K562 (cell line): ENCODE data around the gene PDCD6IP. TPM values are rescaled to one million over a fixed set of nuclear protein-coding genes. Genes with fewer than 3 reads are reported as not detected.

ENCODE experiments used
- ATAC-seq: fragments of 200-7000 bp; cut with Tn5 transposase; 3 replicates; pipeline ENCODE4 v1.9.1; 2020; ENCODE audit warnings: moderate library complexity
- BruUV-seq: library from RNA; stranded (reverse); fragments of 400-500 nt; replicated peaks from 2 replicates; lab custom pipeline; 2021; lab: Mats Ljungman, UMichigan
- CTCF ChIA-PET: fragments of 300-600 bp; formaldehyde crosslinking; extraction: SDS; loops from one replicate; lab custom pipeline; 2021; ENCODE audit warnings: low intra/inter-chr PET ratio; lab: Yijun Ruan, JAX
- POLR2A ChIA-PET: fragments of 300-600, 350-650 bp; sonication (Branson Sonifier 250); formaldehyde crosslinking; extraction: SDS; loops from one replicate; lab custom pipeline; 2021; ENCODE audit warnings: antibody characterized with exemption, inconsistent platforms; lab: Yijun Ruan, JAX
- DNase-seq, 4 experiments: peaks; one replicate each; pipeline versions ENCODE4 v3.0.0 to v3.0.0-alpha.2; 2011 to 2018; ENCODE audit warnings: low spot score in 3 of 4, mixed read lengths in 3 of 4; ENCODE audit errors: extremely low read depth in 1 of 4
- FAIRE-seq: peaks from 2 replicates; lab custom pipeline; 2011; peaks lifted over from hg19 to GRCh38; lab: Jason Lieb, UNC
- H2AFZ ChIP-seq: 2 replicates; pipeline ENCODE4 v1.6.0; 2011; ENCODE audit warnings: low read depth, low read length, control low read depth, inconsistent platforms
- H3K27ac ChIP-seq: fragments of 200-600 bp; 3 replicates; pipeline ENCODE4 v1.8.0; 2011; ENCODE audit warnings: low read depth, mild to moderate bottlenecking, control low read depth, inconsistent platforms, low read length, moderate library complexity, mixed read lengths; ENCODE audit errors: extremely low read depth
- H3K27me3 ChIP-seq, 2 experiments: fragments of 300-600 bp in 1 of 2; 2 replicates in 1 of 2; 3 replicates in 1 of 2; pipeline versions ENCODE4 v1.6.0 to v1.8.0; 2011; ENCODE audit warnings: inconsistent platforms in 2 of 2, low read length in 2 of 2, mild to moderate bottlenecking in 1 of 2, mixed read lengths in 1 of 2, moderate library complexity in 1 of 2; ENCODE audit not compliant: control insufficient read depth in 2 of 2, insufficient read depth in 2 of 2
- H3K36me3 ChIP-seq: fragments of 300-600 bp; 3 replicates; pipeline ENCODE4 v1.8.0; 2011; ENCODE audit warnings: mild to moderate bottlenecking, low read length, inconsistent platforms; ENCODE audit not compliant: control insufficient read depth, insufficient read depth
- H3K4me1 ChIP-seq, 2 experiments: fragments of 200-600 bp in 1 of 2; replicated peaks in 1 of 2; 2 replicates in 1 of 2; 3 replicates in 1 of 2; pipeline versions ENCODE4 v1.5.1 to v1.8.0; 2011; ENCODE audit warnings: inconsistent platforms in 2 of 2, low read length in 2 of 2, mild to moderate bottlenecking in 1 of 2, mixed read lengths in 1 of 2, moderate library complexity in 1 of 2; ENCODE audit not compliant: control insufficient read depth in 2 of 2, insufficient read depth in 2 of 2
- H3K4me2 ChIP-seq: 2 replicates; pipeline ENCODE4 v1.6.1; 2011; ENCODE audit warnings: low read length, control low read depth, inconsistent platforms, mixed read lengths; ENCODE audit not compliant: insufficient read depth
- H3K4me3 ChIP-seq: fragments of 200-600 bp; sonication (generic), shearing (Covaris generic); 2 replicates; pipeline ENCODE4 v1.5.1; 2016; ENCODE audit warnings: control low read depth, inconsistent platforms
- H3K79me2 ChIP-seq: fragments of 200-600 bp; 3 replicates; pipeline ENCODE4 v1.8.0; 2011; ENCODE audit warnings: low read length, inconsistent platforms; ENCODE audit not compliant: control insufficient read depth, insufficient read depth
- H3K9ac ChIP-seq, 2 experiments: 2 replicates each; pipeline versions ENCODE4 v1.6.0 to v1.6.1; 2011; ENCODE audit warnings: low read depth in 2 of 2, low read length in 2 of 2, control low read depth in 1 of 2, inconsistent platforms in 1 of 2, mild to moderate bottlenecking in 1 of 2, mixed read lengths in 1 of 2; ENCODE audit not compliant: insufficient read depth in 1 of 2
- H3K9me1 ChIP-seq: one replicate; pipeline ENCODE4 v1.6.0; 2011; ENCODE audit warnings: inconsistent platforms, mild to moderate bottlenecking, low read length, moderate library complexity; ENCODE audit not compliant: control insufficient read depth, insufficient read depth
- H3K9me3 ChIP-seq: replicated peaks from 2 replicates; pipeline ENCODE4 v1.5.1; 2011; ENCODE audit warnings: low read depth, low read length, inconsistent platforms; ENCODE audit not compliant: control insufficient read depth, insufficient read depth
- H4K20me1 ChIP-seq: replicated peaks from 2 replicates; pipeline ENCODE4 v1.6.1; 2011; ENCODE audit warnings: low read length, inconsistent platforms, mixed read lengths; ENCODE audit not compliant: control insufficient read depth, insufficient read depth
- C11orf30 ChIP-seq: fragments of 450-650 bp; IDR thresholded peaks from 2 replicates; pipeline ENCODE4 v1.6.1; 2016; ENCODE audit warnings: low read depth, mild to moderate bottlenecking
- CEBPB ChIP-seq: fragments of 450-650 bp; IDR thresholded peaks from 2 replicates; pipeline ENCODE4 v1.6.1; 2016; ENCODE audit warnings: missing genetic modification characterization, missing compliant biosample characterization
- CEBPG ChIP-seq, 3 experiments: fragments of 200-800 bp in 1 of 3; sonication (Bioruptor generic) in 1 of 3; sonication (generic) in 1 of 3; formaldehyde crosslinking in 1 of 3; IDR thresholded peaks in 2 of 3; conservative IDR thresholded peaks in 1 of 3; 2 replicates each; pipeline versions ENCODE4 v1.6.1 to v1.8.0; 2016 to 2022; ENCODE audit warnings: missing compliant biosample characterization in 2 of 3, missing genetic modification characterization in 2 of 3, mild to moderate bottlenecking in 1 of 3, missing genetic modification reagents in 1 of 3
- FOSL1 ChIP-seq: fragments of 200-800 bp; sonication (Bioruptor generic); conservative IDR thresholded peaks from 2 replicates; pipeline ENCODE4 v1.6.1; 2016; ENCODE audit warnings: missing genetic modification characterization, missing compliant biosample characterization
- JUND ChIP-seq, 2 experiments: IDR thresholded peaks; 2 replicates in 1 of 2; 3 replicates in 1 of 2; pipeline ENCODE4 v1.6.1; 2011; ENCODE audit warnings: borderline replicate concordance in 2 of 2, low read depth in 2 of 2, low read length in 2 of 2, improper control_type of control experiment in 1 of 2, missing biosample characterization in 1 of 2, missing genetic modification characterization in 1 of 2, missing genetic modification reagents in 1 of 2
- MAFK ChIP-seq: IDR thresholded peaks from 2 replicates; pipeline ENCODE4 v1.6.1; 2011; ENCODE audit warnings: low read length, improper control_type of control experiment
- MAZ ChIP-seq, 2 experiments: fragments of 450-650 bp in 1 of 2; sonication (generic) in 1 of 2; formaldehyde crosslinking; IDR thresholded peaks in 1 of 2; conservative IDR thresholded peaks in 1 of 2; 2 replicates each; pipeline versions ENCODE4 v1.4.0 to v1.5.0; 2020; ENCODE audit warnings: mild to moderate bottlenecking in 1 of 2, missing genetic modification reagents in 1 of 2
- RFX5 ChIP-seq: IDR thresholded peaks from 2 replicates; pipeline ENCODE4 v1.6.1; 2011; ENCODE audit warnings: low read depth, mild to moderate bottlenecking, improper control_type of control experiment, low read length
- SMAD2 ChIP-seq: fragments of 150-350 bp; IDR thresholded peaks from 2 replicates; pipeline ENCODE4 v1.6.1; 2014; ENCODE audit warnings: low read depth, mild to moderate bottlenecking, low read length
- ZNF239 ChIP-seq: fragments of 250-450 bp; sonication (Bioruptor Pico); IDR thresholded peaks from 2 replicates; pipeline ENCODE4 v1.4.0; 2020; ENCODE audit warnings: mild to moderate bottlenecking
- ZNF347 ChIP-seq: fragments of 450-650 bp; formaldehyde crosslinking; IDR thresholded peaks from 2 replicates; pipeline ENCODE4 v1.4.0; 2020; ENCODE audit warnings: low read depth, mild to moderate bottlenecking, moderate library complexity
- ZNF668 ChIP-seq: fragments of 250-450 bp; sonication (Bioruptor Pico); IDR thresholded peaks from 2 replicates; pipeline ENCODE4 v1.8.0; 2022; ENCODE audit warnings: mild to moderate bottlenecking, inconsistent platforms
- WGBS: fragments of 100-300 bp; shearing (Covaris generic); methylation state at CpG from one replicate; pipeline ENCODE4 v1.1.6; 2016; ENCODE audit warnings: low coverage, mixed read lengths; ENCODE audit not compliant: insufficient coverage; ENCODE audit errors: missing lambda C conversion rate; 5-methylcytosine and 5-hydroxymethylcytosine counted together
- in situ Hi-C: fragments of 300-500 bp; cut with MboI; formaldehyde crosslinking; loops from 4 replicates; pipeline ENCODE4 v1.15.0; 2018; ENCODE audit warnings: inconsistent platforms, mixed read lengths
- intact Hi-C: fragments of 100-400 bp; cut with micrococcal nuclease; formaldehyde crosslinking; loops from 2 replicates; pipeline ENCODE4 v1.14.2; 2022
- polyA plus RNA-seq, 8 experiments: library from polyadenylated mRNA; depleted of rRNA in 4 of 8; stranded (reverse) in 5 of 8; unstranded in 3 of 8; fragments of >200 nt; fragmentation: Nextera tagmentation in 2 of 8; fragmentation: Illumina TruSeq in 1 of 8; extraction: Ambion mirVana in 2 of 8; extraction: Trizol in 1 of 8; gene quantifications; 2 replicates each; pipeline versions ENCODE4 v1.2.1 to v1.2.3, GENCODE V29; 2011 to 2014; ENCODE audit warnings: inconsistent platforms in 1 of 8, missing spikeins in 1 of 8
- total RNA-seq, 7 experiments: library from RNA; depleted of rRNA in 6 of 7; stranded (reverse); fragments of >200 nt in 6 of 7; fragmentation: Illumina TruSeq in 2 of 7; extraction: Trizol in 2 of 7; gene quantifications; 2 replicates each; pipeline versions ENCODE4 v1.2.1 to v1.2.3, GENCODE V29; 2011 to 2021; ENCODE audit warnings: low replicate concordance in 1 of 7
- TF ChIP-seq, protein P1 (sequence below): fragments of 450-650 bp; conservative IDR thresholded peaks from 2 replicates; pipeline ENCODE4 v1.6.1; 2016; ENCODE audit warnings: missing genetic modification characterization, low read depth, mild to moderate bottlenecking, missing compliant biosample characterization, moderate library complexity
- TF ChIP-seq, protein P2 (sequence below): fragments of 450-650 bp; IDR thresholded peaks from 2 replicates; pipeline ENCODE4 v1.6.1; 2016; ENCODE audit warnings: antibody characterized with exemption
- TF ChIP-seq, protein P3 (sequence below): fragments of 450-650 bp; IDR thresholded peaks from 2 replicates; pipeline ENCODE4 v1.6.1; 2017; ENCODE audit warnings: mild to moderate bottlenecking, moderate library complexity

Gene PDCD6IP
- total and polyA plus RNA-seq, 9 of the 15 experiments (the other 6 are each of a cell fraction or from before 2014, with no cell fraction given), result 40.2 to 302 (median 122) TPM

DNA sequence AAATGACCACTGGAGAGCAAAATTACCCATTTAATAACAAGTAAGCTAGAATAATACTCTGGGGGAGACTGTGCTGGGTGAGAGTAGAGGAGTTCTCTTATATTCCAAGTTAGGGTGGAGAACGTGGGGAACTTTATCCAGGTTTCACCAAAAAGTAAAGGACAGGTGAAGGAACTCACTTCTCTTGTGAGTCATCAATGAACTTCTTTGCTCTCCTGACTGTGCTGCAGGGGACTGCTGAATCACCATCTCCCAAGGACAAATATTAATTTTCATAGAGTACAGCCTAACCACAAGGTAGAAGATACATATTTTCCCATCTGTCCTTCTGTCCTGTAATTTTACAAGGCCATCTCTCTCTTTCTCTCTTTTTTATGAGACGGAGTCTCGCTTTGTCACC, 8.3 kb upstream of the PDCD6IP start:
- Histone ChIP-seq H3K9me1 (no peaks in the 10 kb centered on the region), H3K4me3 (no peak overlapping the region), H3K79me2 (no peaks in the 10 kb centered on the region), H4K20me1 (no peaks in the 10 kb centered on the region), H3K9me3 (0 out of 2 replicates have a peak, but pooled peaks cover 2% of the 10 kb centered on the region), H3K4me1 (peaks cover 11 to 38% of the 10 kb centered on the region in 2 experiments), H3K27me3 (no peaks in the 10 kb centered on the region), H3K4me2 (no peak overlapping the region), H2AFZ (no peak overlapping the region), H3K36me3 (no peaks in the 10 kb centered on the region), H3K9ac (no peak overlapping the region), H3K27ac (no peak overlapping the region)
- in situ Hi-C loops, result no loop called here
- ChIA-PET CTCF (interaction anchor here (0.7 kb wide), 1 partner anchor 154 kb away, joined by 3 read pairs; no protein-coding TSS in a partner anchor), POLR2A (interaction anchor here (0.6 to 2.8 kb wide), 6 partner anchors 9 to 351 kb away, joined by 3 to 13 read pairs (median 8); partner anchors contain the start of gene PDCD6IP)
- ATAC-seq, result no peak
- intact Hi-C loops, result loop anchor here (10.0 kb wide), 2 partner anchors 145 to 675 kb away; partner anchors contain the start of gene CRTAP
- no peak for FAIRE-seq
- WGBS, result 79% methylated on average over 3 of the region's 3 CpGs
- peak in 1 of 4 experiments; percentile 21 for DNase-seq
- no TSS peak for BruUV-seq
- TF ChIP-seq ZNF668 (CRISPR knock-in tag), result no peak
- no peak for TF ChIP-seq ZNF347 (CRISPR knock-in tag)
- TF ChIP-seq JUND (IDR thresholded peaks at IDR 0.05; ENCODE audit: borderline replicate concordance, low read depth, low read length), result no peak
- peak; percentile 61 for TF ChIP-seq JUND (tag; IDR thresholded peaks at IDR 0.05; ENCODE audit: borderline replicate concordance, low read depth, low read length)
- TF ChIP-seq, protein P1, sequence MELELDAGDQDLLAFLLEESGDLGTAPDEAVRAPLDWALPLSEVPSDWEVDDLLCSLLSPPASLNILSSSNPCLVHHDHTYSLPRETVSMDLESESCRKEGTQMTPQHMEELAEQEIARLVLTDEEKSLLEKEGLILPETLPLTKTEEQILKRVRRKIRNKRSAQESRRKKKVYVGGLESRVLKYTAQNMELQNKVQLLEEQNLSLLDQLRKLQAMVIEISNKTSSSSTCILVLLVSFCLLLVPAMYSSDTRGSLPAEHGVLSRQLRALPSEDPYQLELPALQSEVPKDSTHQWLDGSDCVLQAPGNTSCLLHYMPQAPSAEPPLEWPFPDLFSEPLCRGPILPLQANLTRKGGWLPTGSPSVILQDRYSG (tag), result no peak
- peak; percentile 34; the same call in 1 of the 2 replicates for TF ChIP-seq FOSL1 (tag)
- TF ChIP-seq CEBPG (CRISPR knock-in tag; IDR thresholded peaks at IDR 0.05), result no peak
- TF ChIP-seq CEBPG (tag; conservative IDR thresholded peaks at IDR 0.05 in 1 of 2, IDR thresholded peaks at IDR 0.05 in 1 of 2), result no peak
- TF ChIP-seq, protein P2, sequence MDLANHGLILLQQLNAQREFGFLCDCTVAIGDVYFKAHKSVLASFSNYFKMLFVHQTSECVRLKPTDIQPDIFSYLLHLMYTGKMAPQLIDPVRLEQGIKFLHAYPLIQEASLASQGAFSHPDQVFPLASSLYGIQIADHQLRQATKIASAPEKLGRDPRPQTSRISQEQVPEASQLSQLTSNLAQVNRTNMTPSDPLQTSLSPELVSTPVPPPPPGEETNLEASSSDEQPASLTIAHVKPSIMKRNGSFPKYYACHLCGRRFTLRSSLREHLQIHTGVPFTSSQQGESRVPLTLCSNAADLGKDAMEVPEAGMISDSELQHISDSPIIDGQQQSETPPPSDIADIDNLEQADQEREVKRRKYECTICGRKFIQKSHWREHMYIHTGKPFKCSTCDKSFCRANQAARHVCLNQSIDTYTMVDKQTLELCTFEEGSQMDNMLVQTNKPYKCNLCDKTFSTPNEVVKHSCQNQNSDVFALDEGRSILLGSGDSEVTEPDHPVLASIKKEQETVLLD, result no peak
- peak; percentile 21; the same call in 1 of the 2 replicates for TF ChIP-seq C11orf30
- no peak for TF ChIP-seq SMAD2
- TF ChIP-seq, protein P3, sequence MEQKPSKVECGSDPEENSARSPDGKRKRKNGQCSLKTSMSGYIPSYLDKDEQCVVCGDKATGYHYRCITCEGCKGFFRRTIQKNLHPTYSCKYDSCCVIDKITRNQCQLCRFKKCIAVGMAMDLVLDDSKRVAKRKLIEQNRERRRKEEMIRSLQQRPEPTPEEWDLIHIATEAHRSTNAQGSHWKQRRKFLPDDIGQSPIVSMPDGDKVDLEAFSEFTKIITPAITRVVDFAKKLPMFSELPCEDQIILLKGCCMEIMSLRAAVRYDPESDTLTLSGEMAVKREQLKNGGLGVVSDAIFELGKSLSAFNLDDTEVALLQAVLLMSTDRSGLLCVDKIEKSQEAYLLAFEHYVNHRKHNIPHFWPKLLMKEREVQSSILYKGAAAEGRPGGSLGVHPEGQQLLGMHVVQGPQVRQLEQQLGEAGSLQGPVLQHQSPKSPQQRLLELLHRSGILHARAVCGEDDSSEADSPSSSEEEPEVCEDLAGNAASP, result no peak
- TF ChIP-seq CEBPB (tag), result no peak
- TF ChIP-seq ZNF239 (CRISPR knock-in tag), result no peak
- 0 out of 2 replicates have a peak, but pooled peaks have one; percentile 18 for TF ChIP-seq MAFK
- no peak for TF ChIP-seq RFX5
- no peak for TF ChIP-seq MAZ (CRISPR knock-in tag; conservative IDR thresholded peaks at IDR 0.05 in 1 of 2, IDR thresholded peaks at IDR 0.05 in 1 of 2)
